Loucy (cell line): ENCODE data around the gene ACTR2.

Experiments used
- H2AFZ ChIP-seq: fragments of 200-600 bp; sonication (generic); 2 replicates; pipeline ENCODE4 v1.6.0; 2016; ENCODE audit warnings: antibody characterized with exemption, mild to moderate bottlenecking, low read length, moderate library complexity
- H3F3A ChIP-seq: fragments of 200-600 bp; 2 replicates; pipeline ENCODE4 v1.6.0; 2016; ENCODE audit warnings: antibody characterized with exemption, low read depth, mild to moderate bottlenecking
- H3K27me3 ChIP-seq: fragments of 200-600 bp; sonication (generic); 2 replicates; pipeline ENCODE4 v1.6.1; 2014; ENCODE audit warnings: low read length, mild to moderate bottlenecking; ENCODE audit not compliant: insufficient read depth, poor library complexity, severe bottlenecking
- H3K36me3 ChIP-seq: fragments of 200-600 bp; sonication (generic); 2 replicates; pipeline ENCODE4 v1.6.1; 2016; ENCODE audit warnings: low read length; ENCODE audit not compliant: insufficient read depth
- H3K4me1 ChIP-seq: fragments of 200-600 bp; sonication (generic); 2 replicates; pipeline ENCODE4 v1.5.1; 2014; ENCODE audit warnings: low read length, mild to moderate bottlenecking; ENCODE audit not compliant: insufficient read depth, poor library complexity, severe bottlenecking
- H3K4me2 ChIP-seq: fragments of 200-600 bp; sonication (generic); 2 replicates; pipeline ENCODE4 v1.6.0; 2014; ENCODE audit warnings: antibody characterized with exemption, low read length, low read depth, mild to moderate bottlenecking; ENCODE audit not compliant: poor library complexity, severe bottlenecking
- H3K4me3 ChIP-seq: fragments of 200-600 bp; sonication (generic); 2 replicates; pipeline ENCODE4 v1.5.1; 2014; ENCODE audit warnings: low read length, mild to moderate bottlenecking, mixed read lengths; ENCODE audit not compliant: poor library complexity, severe bottlenecking
- H3K79me2 ChIP-seq: fragments of 200-600 bp; sonication (generic); 2 replicates; pipeline ENCODE4 v1.6.1; 2014; ENCODE audit warnings: low read length; ENCODE audit not compliant: insufficient read depth
- H3K9ac ChIP-seq: fragments of 200-600 bp; sonication (generic); 2 replicates; pipeline ENCODE4 v1.6.0; 2014; ENCODE audit warnings: mild to moderate bottlenecking, low read depth, low read length, moderate library complexity; ENCODE audit not compliant: poor library complexity, severe bottlenecking
- H3K9me2 ChIP-seq: fragments of 200-600 bp; sonication (generic); replicated peaks from 2 replicates; pipeline ENCODE4 v1.6.1; 2016; ENCODE audit warnings: low read depth, low read length, mixed read lengths
- H3K9me3 ChIP-seq: fragments of 200-600 bp; sonication (generic); 2 replicates; pipeline ENCODE4 v1.6.1; 2014; ENCODE audit warnings: mild to moderate bottlenecking, antibody characterized with exemption, low read length, low read depth; ENCODE audit not compliant: insufficient read depth
- H4K20me1 ChIP-seq: fragments of 200-600 bp; sonication (generic); 2 replicates; pipeline ENCODE4 v1.6.0; 2014; ENCODE audit warnings: antibody characterized with exemption, low read length, mild to moderate bottlenecking; ENCODE audit not compliant: insufficient read depth, poor library complexity, severe bottlenecking
- CTCF ChIP-seq: fragments of 200-600 bp; sonication (generic); conservative IDR thresholded peaks from 2 replicates; pipeline ENCODE4 v1.5.1; 2014; ENCODE audit warnings: mild to moderate bottlenecking, antibody characterized with exemption, low read length
- EZH2phosphoT487 ChIP-seq: fragments of 200-600 bp; IDR thresholded peaks from 2 replicates; pipeline ENCODE4 v1.6.1; 2018; ENCODE audit warnings: antibody characterized with exemption, mild to moderate bottlenecking, moderate library complexity, borderline replicate concordance

Gene ACTR2

GRCh38 chr2:65186093-65186868 lies 41.4 kb upstream of the ACTR2 start:
- Histone ChIP-seq H3K9ac (no peak overlapping the region), H3K27me3 (no peaks in the 10 kb centered on the region), H3F3A (no peaks in the 10 kb centered on the region), H4K20me1 (no peaks in the 10 kb centered on the region), H3K4me2 (no peak overlapping the region), H2AFZ (no peak overlapping the region), H3K36me3 (no peaks in the 10 kb centered on the region), H3K4me1 (no peaks in the 10 kb centered on the region), H3K4me3 (no peak overlapping the region), H3K9me2 (no peaks in the 10 kb centered on the region), H3K79me2 (no peaks in the 10 kb centered on the region), H3K9me3 (no peaks in the 10 kb centered on the region)
- TF ChIP-seq CTCF (no peak), EZH2phosphoT487 (no peak)

GRCh38 chr2:65186872-65187851 lies 40.5 kb upstream of the ACTR2 start:
- no peaks in the 10 kb centered on the region for H3K4me1 ChIP-seq
- no peaks in the 10 kb centered on the region for H3F3A ChIP-seq
- peak overlapping the region; percentile 85 for H2AFZ ChIP-seq
- TF ChIP-seq CTCF: peak; percentile 86
- no peak for TF ChIP-seq EZH2phosphoT487
- H4K20me1 ChIP-seq: no peaks in the 10 kb centered on the region
- H3K9me2 ChIP-seq: no peaks in the 10 kb centered on the region
- H3K36me3 ChIP-seq: no peaks in the 10 kb centered on the region
- H3K4me3 ChIP-seq: no peak overlapping the region
- no peaks in the 10 kb centered on the region for H3K27me3 ChIP-seq
- no peak overlapping the region for H3K9ac ChIP-seq
- H3K4me2 ChIP-seq: no peak overlapping the region
- no peaks in the 10 kb centered on the region for H3K9me3 ChIP-seq
- H3K79me2 ChIP-seq: no peaks in the 10 kb centered on the region

- Histone ChIP-seq H3K9ac (no peak overlapping the region), H3K9me3 (no peaks in the 10 kb centered on the region), H3K4me1 (no peaks in the 10 kb centered on the region), H3K4me2 (no peak overlapping the region), H4K20me1 (no peaks in the 10 kb centered on the region), H2AFZ (no peak overlapping the region), H3K4me3 (no peak overlapping the region), H3F3A (no peaks in the 10 kb centered on the region), H3K9me2 (no peaks in the 10 kb centered on the region), H3K27me3 (no peaks in the 10 kb centered on the region), H3K79me2 (no peaks in the 10 kb centered on the region), H3K36me3 (no peaks in the 10 kb centered on the region)
- TF ChIP-seq EZH2phosphoT487: no peak
- TF ChIP-seq CTCF: no peak
Measured at GRCh38 chr2:65193446-65193845, 34.2 kb upstream of the ACTR2 start.
